ENCODE results near the gene PYCR2.
"Not testable (repeated sequence)": the region's sequence is repeated elsewhere in the genome, so short reads cannot be mapped to it uniquely, and the experiment has no call there.

The PYCR2 gene

GRCh38 chr1:225887554-225888288 is 36.3 kb downstream of the PYCR2 start:
- H3K9ac ChIP-seq (ENCODE audit: low read depth, low read length); H3K9me3 ChIP-seq (ENCODE audit: insufficient read depth, low read depth, low read length); H3K36me3 ChIP-seq (ENCODE audit: insufficient read depth, low read depth, low read length); H3K27ac ChIP-seq (ENCODE audit: low read length); H3K4me3 ChIP-seq (ENCODE audit: low read length): not testable (repeated sequence)
- peaks cover 15% of the 10 kb centered on the region; the same call in 1 of the 2 replicates for H3K4me1 ChIP-seq (ENCODE audit: insufficient read depth, low read length)
- H3K27me3 ChIP-seq (ENCODE audit: insufficient read depth, low read length): peaks cover 47% of the 10 kb centered on the region

DNA sequence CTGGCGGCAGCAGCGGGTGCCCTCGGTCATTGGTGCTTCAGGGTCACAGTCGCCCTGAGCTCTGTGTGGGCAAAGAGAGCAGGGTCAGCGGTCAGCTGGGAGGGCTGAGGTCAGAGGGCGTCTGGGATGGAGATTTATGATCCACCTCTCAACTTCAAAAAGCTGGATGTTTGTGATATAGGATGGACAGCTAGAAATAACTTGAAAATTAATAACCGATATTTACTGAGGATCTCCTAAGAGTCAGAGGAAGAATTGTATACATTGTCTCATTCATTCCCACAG is 37.1 kb downstream of the PYCR2 start:
- Histone ChIP-seq H3K27ac (ENCODE audit: low read length) (no peak overlapping the region), H3K9me3 (ENCODE audit: insufficient read depth, low read depth, low read length) (no peaks in the 10 kb centered on the region), H3K4me1 (ENCODE audit: insufficient read depth, low read length) (peaks cover 15% of the 10 kb centered on the region; the same call in 1 of the 2 replicates), H3K9ac (ENCODE audit: low read depth, low read length) (no peak overlapping the region), H3K4me3 (ENCODE audit: low read length) (no peak overlapping the region; the same call in 1 of the 2 replicates), H3K36me3 (ENCODE audit: insufficient read depth, low read depth, low read length) (no peaks in the 10 kb centered on the region), H3K27me3 (ENCODE audit: insufficient read depth, low read length) (peaks cover 50% of the 10 kb centered on the region)

DNA sequence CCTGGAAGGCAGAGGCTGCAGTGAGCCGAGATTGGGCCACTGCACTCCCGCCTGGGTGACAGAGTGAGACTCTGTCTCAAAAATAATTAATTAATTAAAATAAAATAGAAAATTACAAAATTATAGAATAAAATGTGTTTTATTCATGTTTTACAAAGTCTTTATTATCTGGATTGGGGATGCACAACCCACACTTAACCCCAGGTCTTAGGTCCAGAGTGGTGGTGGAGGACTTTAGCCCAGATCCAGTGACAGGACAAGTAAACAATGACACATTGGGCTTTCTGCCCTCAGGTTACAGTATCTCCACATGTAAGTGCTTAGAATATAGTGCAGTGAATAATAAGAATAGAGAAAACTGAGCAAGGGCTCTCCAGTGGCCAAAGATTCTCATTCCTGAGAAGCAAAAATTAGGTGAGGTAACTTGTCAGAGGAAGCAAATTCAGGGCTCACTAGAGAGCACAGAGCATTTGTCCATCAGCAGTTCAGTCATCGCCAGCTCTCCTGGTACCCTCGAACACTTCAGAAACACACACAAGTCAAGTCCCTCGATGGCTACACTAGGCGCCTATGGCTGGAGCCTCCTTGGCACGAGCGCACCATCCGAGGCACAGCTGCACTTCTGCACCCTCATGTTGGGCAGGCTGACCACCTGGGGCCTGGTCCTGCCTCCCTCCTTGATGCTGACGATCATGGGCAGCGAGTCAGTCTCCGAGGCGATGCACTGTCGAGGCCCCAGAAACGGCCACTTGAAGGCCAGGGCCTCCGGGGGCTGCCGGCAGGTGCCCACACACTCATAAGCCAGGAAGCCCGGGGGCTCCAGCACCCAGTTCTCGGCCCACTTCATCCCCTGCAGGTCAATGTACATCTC is 37.7 kb downstream of the PYCR2 start:
- H3K4me1 ChIP-seq (ENCODE audit: insufficient read depth, low read length): peaks cover 15% of the 10 kb centered on the region; the same call in 1 of the 2 replicates
- no peak overlapping the region for H3K9ac ChIP-seq (ENCODE audit: low read depth, low read length)
- H3K27me3 ChIP-seq (ENCODE audit: insufficient read depth, low read length): peaks cover 56% of the 10 kb centered on the region
- H3K27ac ChIP-seq (ENCODE audit: low read length): no peak overlapping the region
- H3K36me3 ChIP-seq (ENCODE audit: insufficient read depth, low read depth, low read length): no peaks in the 10 kb centered on the region
- no peak overlapping the region for H3K4me3 ChIP-seq (ENCODE audit: low read length)
- no peaks in the 10 kb centered on the region for H3K9me3 ChIP-seq (ENCODE audit: insufficient read depth, low read depth, low read length)

DNA sequence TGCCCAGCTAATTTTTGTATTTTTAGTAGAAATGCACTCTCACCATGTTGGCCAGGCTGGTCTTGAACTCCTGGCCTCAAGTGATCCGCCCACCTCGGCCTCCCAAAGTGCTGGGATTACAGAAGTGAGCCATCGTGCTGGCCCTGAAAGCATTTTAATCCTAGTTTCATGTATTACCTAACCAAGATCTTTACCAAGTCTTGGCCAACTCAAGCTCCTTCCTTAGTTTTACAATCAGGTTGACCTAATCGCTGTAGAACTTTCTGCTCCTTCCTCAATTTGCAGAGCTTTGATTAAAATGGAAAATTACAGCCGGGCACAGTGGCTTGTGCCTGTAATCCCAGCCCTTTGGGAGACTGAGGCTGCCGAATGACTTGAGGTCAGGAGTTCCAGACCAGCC is 38.7 kb downstream of the PYCR2 start:
- Histone ChIP-seq H3K27me3 (ENCODE audit: insufficient read depth, low read length) (peaks cover 61% of the 10 kb centered on the region), H3K4me1 (ENCODE audit: insufficient read depth, low read length) (peaks cover 18% of the 10 kb centered on the region), H3K27ac (ENCODE audit: low read length) (no peak overlapping the region), H3K36me3 (ENCODE audit: insufficient read depth, low read depth, low read length) (no peaks in the 10 kb centered on the region), H3K9ac (ENCODE audit: low read depth, low read length) (no peak overlapping the region), H3K4me3 (ENCODE audit: low read length) (no peak overlapping the region), H3K9me3 (ENCODE audit: insufficient read depth, low read depth, low read length) (no peaks in the 10 kb centered on the region)

GRCh38 chr1:225883616-225884265 is 40.3 kb downstream of the PYCR2 start:
- H3K9me3 ChIP-seq (ENCODE audit: insufficient read depth, low read depth, low read length): no peaks in the 10 kb centered on the region
- H3K27me3 ChIP-seq (ENCODE audit: insufficient read depth, low read length): peaks cover 48% of the 10 kb centered on the region
- peaks cover 2% of the 10 kb centered on the region; the same call in 1 of the 2 replicates for H3K36me3 ChIP-seq (ENCODE audit: insufficient read depth, low read depth, low read length)
- H3K27ac ChIP-seq (ENCODE audit: low read length): no peak overlapping the region
- no peak overlapping the region for H3K4me3 ChIP-seq (ENCODE audit: low read length)
- H3K4me1 ChIP-seq (ENCODE audit: insufficient read depth, low read length): peaks cover 14% of the 10 kb centered on the region
- no peak overlapping the region for H3K9ac ChIP-seq (ENCODE audit: low read depth, low read length)

GRCh38 chr1:225882694-225883615 is 41.1 kb downstream of the PYCR2 start:
- Histone ChIP-seq H3K4me3 (ENCODE audit: low read length) (peak overlapping the region; percentile 88), H3K9me3 (ENCODE audit: insufficient read depth, low read depth, low read length) (no peaks in the 10 kb centered on the region), H3K4me1 (ENCODE audit: insufficient read depth, low read length) (peaks cover 17% of the 10 kb centered on the region), H3K9ac (ENCODE audit: low read depth, low read length) (peak overlapping the region; percentile 83), H3K27me3 (ENCODE audit: insufficient read depth, low read length) (peaks cover 40% of the 10 kb centered on the region), H3K36me3 (ENCODE audit: insufficient read depth, low read depth, low read length) (peaks cover 6% of the 10 kb centered on the region; the same call in 1 of the 2 replicates), H3K27ac (ENCODE audit: low read length) (no peak overlapping the region)

DNA sequence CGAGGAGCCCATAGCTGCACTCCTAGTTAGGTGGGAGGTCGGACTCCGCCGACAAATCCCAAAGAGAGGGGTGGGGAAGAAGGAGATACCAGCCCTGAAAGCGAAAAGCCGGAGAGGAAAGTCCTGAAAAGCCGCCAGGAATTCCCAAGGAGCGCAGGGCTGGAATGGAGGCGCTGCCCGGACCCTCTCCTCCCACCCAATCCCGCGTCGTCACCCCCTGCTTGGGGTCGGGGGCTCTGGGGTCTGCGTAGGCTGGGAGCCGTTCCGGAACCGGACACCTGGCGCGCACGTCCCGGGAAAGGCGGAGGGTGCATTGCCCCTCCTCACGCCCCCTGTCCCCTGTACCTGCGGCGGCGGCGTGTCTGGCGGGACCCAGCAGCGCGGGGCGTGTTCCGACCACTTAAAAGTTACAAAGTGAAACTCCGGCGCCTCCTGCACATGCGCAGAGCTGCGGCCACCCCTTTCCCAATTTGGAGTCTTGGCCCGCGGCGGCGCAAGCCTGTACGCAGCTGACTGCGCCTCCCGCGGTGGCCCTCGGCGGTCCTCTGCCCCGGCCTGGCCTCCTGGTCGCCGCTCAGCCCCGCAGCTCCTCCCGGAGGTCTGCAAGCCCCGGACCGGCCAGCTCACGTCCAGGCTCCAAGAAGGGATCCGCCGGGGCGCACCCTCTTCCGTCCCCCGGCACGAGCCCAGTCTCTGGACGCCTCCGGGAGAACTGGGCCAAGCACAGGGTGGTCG is 41.9 kb downstream of the PYCR2 start, which contains the start of gene TMEM63A:
TSS of gene TMEM63A (minus strand) at position 422 of the 735 bp plus-strand sequence. CDS start 4,800 bp downstream, outside the sequence.
- Histone ChIP-seq H3K4me1 (ENCODE audit: insufficient read depth, low read length) (peaks cover 17% of the 10 kb centered on the region), H3K36me3 (ENCODE audit: insufficient read depth, low read depth, low read length) (peaks cover 10% of the 10 kb centered on the region; the same call in 1 of the 2 replicates), H3K4me3 (ENCODE audit: low read length) (peak within 1 kb of the TSS; percentile 88), H3K9ac (ENCODE audit: low read depth, low read length) (peak within 1 kb of the TSS; percentile 83), H3K27ac (ENCODE audit: low read length) (no peak within 1 kb of the TSS), H3K9me3 (ENCODE audit: insufficient read depth, low read depth, low read length) (no peaks in the 10 kb centered on the region), H3K27me3 (ENCODE audit: insufficient read depth, low read length) (peaks cover 38% of the 10 kb centered on the region)

GRCh38 chr1:225881081-225881958 is 42.7 kb downstream of the PYCR2 start:
- H3K4me1 ChIP-seq (ENCODE audit: insufficient read depth, low read length): peaks cover 17% of the 10 kb centered on the region
- H3K9me3 ChIP-seq (ENCODE audit: insufficient read depth, low read depth, low read length): no peaks in the 10 kb centered on the region
- peaks cover 31% of the 10 kb centered on the region for H3K27me3 ChIP-seq (ENCODE audit: insufficient read depth, low read length)
- peaks cover 16% of the 10 kb centered on the region for H3K36me3 ChIP-seq (ENCODE audit: insufficient read depth, low read depth, low read length)
- peak overlapping the region; percentile 88 for H3K4me3 ChIP-seq (ENCODE audit: low read length)
- H3K9ac ChIP-seq (ENCODE audit: low read depth, low read length): peak overlapping the region; percentile 83; the same call in 1 of the 2 replicates
- H3K27ac ChIP-seq (ENCODE audit: low read length): no peak overlapping the region

DNA sequence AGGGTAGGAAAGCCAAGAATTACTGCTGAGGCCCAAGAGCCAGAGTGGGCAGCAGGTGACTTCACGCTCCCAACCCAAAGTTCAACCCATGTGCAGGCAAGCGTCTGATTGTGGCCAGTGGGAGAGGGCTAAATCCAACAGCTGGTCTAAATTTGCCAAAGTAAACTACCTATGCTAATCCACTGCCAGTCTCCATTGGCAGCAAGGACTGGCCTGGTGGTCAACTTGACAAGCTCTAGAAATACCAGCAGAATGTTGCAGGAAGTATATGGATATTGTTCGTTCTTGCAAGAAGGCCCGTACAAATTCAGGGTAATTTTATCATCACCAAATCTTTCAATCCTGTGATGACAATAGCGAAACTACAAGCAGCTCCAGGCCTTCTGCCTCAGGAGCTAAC is 43.4 kb downstream of the PYCR2 start:
- Histone ChIP-seq H3K9me3 (ENCODE audit: insufficient read depth, low read depth, low read length) (no peaks in the 10 kb centered on the region), H3K27me3 (ENCODE audit: insufficient read depth, low read length) (peaks cover 29% of the 10 kb centered on the region), H3K4me1 (ENCODE audit: insufficient read depth, low read length) (peaks cover 17% of the 10 kb centered on the region), H3K9ac (ENCODE audit: low read depth, low read length) (peak overlapping the region; percentile 83; the same call in 1 of the 2 replicates), H3K4me3 (ENCODE audit: low read length) (peak overlapping the region; percentile 88), H3K27ac (ENCODE audit: low read length) (no peak overlapping the region), H3K36me3 (ENCODE audit: insufficient read depth, low read depth, low read length) (peaks cover 19% of the 10 kb centered on the region)

DNA sequence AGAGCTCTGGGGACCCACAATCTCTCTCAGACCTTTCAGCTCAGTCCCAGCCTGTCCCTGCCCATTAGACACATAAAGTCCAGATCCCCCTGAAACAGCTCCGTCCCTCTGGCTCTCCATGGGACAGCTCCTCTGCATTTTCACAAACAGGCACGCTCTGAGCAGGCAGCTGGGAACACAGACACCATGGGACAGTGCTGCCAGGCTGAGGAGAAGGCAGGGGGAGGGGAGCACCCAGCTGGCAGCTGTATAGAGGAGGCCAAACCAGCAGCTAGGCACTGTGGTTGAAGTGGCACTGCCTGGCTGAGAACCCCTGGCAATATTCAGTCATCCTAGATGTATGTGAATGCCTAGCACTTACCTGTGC is 43.8 kb downstream of the PYCR2 start:
- Histone ChIP-seq H3K27ac (ENCODE audit: low read length) (no peak overlapping the region), H3K27me3 (ENCODE audit: insufficient read depth, low read length) (peaks cover 29% of the 10 kb centered on the region), H3K4me3 (ENCODE audit: low read length) (no peak overlapping the region), H3K4me1 (ENCODE audit: insufficient read depth, low read length) (peaks cover 17% of the 10 kb centered on the region), H3K9me3 (ENCODE audit: insufficient read depth, low read depth, low read length) (no peaks in the 10 kb centered on the region), H3K36me3 (ENCODE audit: insufficient read depth, low read depth, low read length) (peaks cover 19% of the 10 kb centered on the region), H3K9ac (ENCODE audit: low read depth, low read length) (no peak overlapping the region)
